SK-N-SH (cell line): ENCODE measurements around the gene TRHDE. TPM values are rescaled to one million over a fixed set of nuclear protein-coding genes. Genes with fewer than 3 reads are reported as not detected.

Experiments used
- CTCF ChIA-PET: fragments of 300-600, 350-600 bp; formaldehyde crosslinking; extraction: SDS; loops from one replicate; lab custom pipeline; 2021; lab: Yijun Ruan, JAX
- POLR2A ChIA-PET: fragments of 350-600 bp; sonication (Branson Sonifier 250); formaldehyde crosslinking; extraction: SDS; loops from one replicate; lab custom pipeline; 2020; ENCODE audit warnings: antibody characterized with exemption, inconsistent platforms; lab: Yijun Ruan, JAX
- DNase-seq: peaks from one replicate; pipeline ENCODE4 v3.0.0; 2012
- H2AFZ ChIP-seq: fragments of 200-600 bp; sonication (generic); 2 replicates; pipeline ENCODE4 v1.8.1; 2016; ENCODE audit warnings: antibody characterized with exemption, mild to moderate bottlenecking, low read depth
- H3F3A ChIP-seq: fragments of 200-600 bp; sonication (generic); replicated peaks from 2 replicates; pipeline ENCODE3; 2016; ENCODE audit warnings: antibody characterized with exemption, mild to moderate bottlenecking; ENCODE audit not compliant: insufficient read depth
- H3K27ac ChIP-seq, 2 experiments: fragments of 200-500 bp in 1 of 2; fragments of 200-600 bp in 1 of 2; sonication (Bioruptor generic) in 1 of 2; sonication (generic), shearing (Covaris generic) in 1 of 2; 2 replicates each; pipeline versions ENCODE4 v1.5.1 to v1.6.1; 2014 to 2016; ENCODE audit warnings: low read depth in 2 of 2, inconsistent platforms in 1 of 2, low read length in 1 of 2, mild to moderate bottlenecking in 1 of 2, mixed read lengths in 1 of 2
- H3K27me3 ChIP-seq: fragments of 200-600 bp; sonication (generic), shearing (Covaris generic); 2 replicates; pipeline ENCODE4 v1.6.1; 2016; ENCODE audit warnings: mixed run types; ENCODE audit not compliant: insufficient read depth
- H3K36me3 ChIP-seq, 2 experiments: fragments of 200-500 bp in 1 of 2; fragments of 200-600 bp in 1 of 2; sonication (Bioruptor generic) in 1 of 2; sonication (generic) in 1 of 2; replicated peaks in 1 of 2; 2 replicates each; pipeline versions ENCODE3 to v1.5.1; 2014 to 2016; ENCODE audit warnings: low read length in 1 of 2, mild to moderate bottlenecking in 1 of 2; ENCODE audit not compliant: insufficient read depth in 2 of 2, control insufficient read depth in 1 of 2
- H3K4me1 ChIP-seq, 2 experiments: fragments of 200-500 bp in 1 of 2; fragments of 200-600 bp in 1 of 2; sonication (Bioruptor generic) in 1 of 2; sonication (generic), shearing (Covaris generic) in 1 of 2; 2 replicates each; pipeline versions ENCODE4 v1.5.1 to v1.6.1; 2014 to 2016; ENCODE audit warnings: low read depth in 1 of 2, low read length in 1 of 2, mixed run types in 1 of 2; ENCODE audit not compliant: insufficient read depth in 2 of 2, control insufficient read depth in 1 of 2
- H3K4me2 ChIP-seq: fragments of 200-600 bp; sonication (generic), shearing (Covaris generic); 2 replicates; pipeline ENCODE4 v1.6.1; 2017; ENCODE audit warnings: mixed run types
- H3K4me3 ChIP-seq, 2 experiments: fragments of 200-500 bp in 1 of 2; fragments of 200-600 bp in 1 of 2; sonication (Bioruptor generic) in 1 of 2; sonication (generic), shearing (Covaris generic) in 1 of 2; 2 replicates each; pipeline versions ENCODE4 v1.5.1 to v1.8.1; 2014 to 2016; ENCODE audit warnings: low read depth in 2 of 2, inconsistent platforms in 1 of 2, low read length in 1 of 2, mild to moderate bottlenecking in 1 of 2, mixed read lengths in 1 of 2, moderate library complexity in 1 of 2
- H3K79me2 ChIP-seq: fragments of 200-600 bp; sonication (generic); 2 replicates; pipeline ENCODE4 v1.8.1; 2017; ENCODE audit warnings: mild to moderate bottlenecking; ENCODE audit not compliant: insufficient read depth
- H3K9ac ChIP-seq: fragments of 200-600 bp; sonication (generic); 2 replicates; pipeline ENCODE4 v1.6.1; 2017; ENCODE audit warnings: mixed run types
- H3K9me2 ChIP-seq: fragments of 200-600 bp; sonication (generic); 2 replicates; pipeline ENCODE4 v1.6.1; 2017; ENCODE audit warnings: mixed run types
- H3K9me3 ChIP-seq: fragments of 200-600 bp; sonication (generic); 2 replicates; pipeline ENCODE4 v1.6.1; 2017; ENCODE audit warnings: mixed run types, mild to moderate bottlenecking, moderate library complexity
- H4K20me1 ChIP-seq: fragments of 200-600 bp; sonication (generic); 2 replicates; pipeline ENCODE4 v1.6.1; 2017; ENCODE audit warnings: mild to moderate bottlenecking, mixed run types; ENCODE audit not compliant: insufficient read depth
- CTCF ChIP-seq: fragments of 200-600 bp; sonication (generic); IDR thresholded peaks from 2 replicates; pipeline ENCODE4 v1.6.1; 2017; ENCODE audit warnings: antibody characterized with exemption, mild to moderate bottlenecking, moderate library complexity
- ELF1 ChIP-seq: IDR thresholded peaks from 2 replicates; pipeline ENCODE4 v1.4.0; 2012
- EP300 ChIP-seq, 2 experiments: IDR thresholded peaks; 2 replicates each; pipeline versions ENCODE4 v1.4.0 to v1.6.1; 2012; ENCODE audit warnings: borderline replicate concordance in 1 of 2, low read depth in 1 of 2, low read length in 1 of 2
- EZH2phosphoT487 ChIP-seq: fragments of 200-600 bp; sonication (generic); IDR thresholded peaks from 2 replicates; pipeline ENCODE4 v1.6.1; 2017; ENCODE audit warnings: low read depth, mixed run types, mild to moderate bottlenecking, antibody characterized with exemption, moderate library complexity, borderline replicate concordance
- FOXJ3 ChIP-seq: sonication (generic); formaldehyde crosslinking; IDR thresholded peaks from 2 replicates; pipeline ENCODE4 v1.5.1; 2020; ENCODE audit warnings: mild to moderate bottlenecking, missing genetic modification reagents
- GATA2 ChIP-seq: sonication (generic); formaldehyde crosslinking; IDR thresholded peaks from 2 replicates; pipeline ENCODE4 v1.5.0; 2020; ENCODE audit warnings: mild to moderate bottlenecking, missing genetic modification reagents
- JUND ChIP-seq: IDR thresholded peaks from 2 replicates; pipeline ENCODE4 v1.4.0; 2012
- MAX ChIP-seq: IDR thresholded peaks from 2 replicates; pipeline ENCODE4 v1.4.0; 2012; ENCODE audit warnings: low read depth
- MEF2A ChIP-seq: IDR thresholded peaks from 2 replicates; pipeline ENCODE4 v1.4.0; 2012; ENCODE audit warnings: low read depth, borderline replicate concordance
- MXI1 ChIP-seq: IDR thresholded peaks from 2 replicates; pipeline ENCODE4 v1.6.1; 2012; ENCODE audit warnings: mild to moderate bottlenecking, low read depth, low read length, improper control_type of control experiment
- NFIC ChIP-seq: IDR thresholded peaks from 2 replicates; pipeline ENCODE4 v1.4.0; 2012; ENCODE audit warnings: borderline replicate concordance
- NRF1 ChIP-seq: IDR thresholded peaks from 2 replicates; pipeline ENCODE4 v1.6.1; 2012; ENCODE audit warnings: low read depth, mild to moderate bottlenecking, low read length
- PBX3 ChIP-seq: IDR thresholded peaks from 2 replicates; pipeline ENCODE4; 2012
- POLR2AphosphoS5 ChIP-seq: IDR thresholded peaks from 2 replicates; pipeline ENCODE4 v1.6.1; 2012; ENCODE audit warnings: low read depth, low read length
- RAD21 ChIP-seq: IDR thresholded peaks from 2 replicates; pipeline ENCODE4 v1.6.1; 2012; ENCODE audit warnings: mild to moderate bottlenecking, low read length
- RFX5 ChIP-seq: IDR thresholded peaks from 2 replicates; pipeline ENCODE4 v1.6.1; 2012; ENCODE audit warnings: mild to moderate bottlenecking, improper control_type of control experiment, low read length
- RXRA ChIP-seq: IDR thresholded peaks from 2 replicates; pipeline ENCODE4 v1.4.0; 2012; ENCODE audit warnings: low read depth, mild to moderate bottlenecking, borderline replicate concordance
- SIN3A ChIP-seq: IDR thresholded peaks from 2 replicates; pipeline ENCODE4 v1.6.1; 2012; ENCODE audit warnings: low read depth, mild to moderate bottlenecking, low read length, moderate library complexity, borderline replicate concordance
- TEAD4 ChIP-seq: IDR thresholded peaks from 2 replicates; pipeline ENCODE4 v1.4.0; 2012; ENCODE audit warnings: mild to moderate bottlenecking, borderline replicate concordance; ENCODE audit not compliant: insufficient read depth
- USF1 ChIP-seq: IDR thresholded peaks from 2 replicates; pipeline ENCODE4 v1.4.0; 2012; ENCODE audit warnings: low read depth, borderline replicate concordance
- YY1 ChIP-seq: IDR thresholded peaks from 2 replicates; pipeline ENCODE4 v1.4.0; 2012; ENCODE audit warnings: low read depth, mild to moderate bottlenecking
- ZBTB33 ChIP-seq: IDR thresholded peaks from 2 replicates; pipeline ENCODE4 v1.4.0; 2012; ENCODE audit warnings: low read depth, borderline replicate concordance
- WGBS: methylation state at CpG from one replicate; pipeline ENCODE4 v1.1.6; 2017; ENCODE audit warnings: low lambda C conversion rate; 5-methylcytosine and 5-hydroxymethylcytosine counted together
- polyA plus RNA-seq, 3 experiments: library from polyadenylated mRNA; depleted of rRNA; stranded (reverse); fragments of >200 nt; gene quantifications; 2 replicates each; pipeline ENCODE4 v1.2.3, GENCODE V29; 2012

The TRHDE gene
- polyA plus RNA-seq, 1 of the 3 experiments (the other 2 are of a cell fraction) = 0.46 TPM

GRCh38 chr12:72510772-72511171, 238.6 kb downstream of the TRHDE start (continued):
- no peak for TF ChIP-seq MXI1
- TF ChIP-seq POLR2AphosphoS5 = no peak
- no peak for TF ChIP-seq NRF1
- no peak for TF ChIP-seq GATA2 (CRISPR knock-in tag)
- TF ChIP-seq TEAD4 = no peak

GRCh38 chr12:72511498-72511897, 239.3 kb downstream of the TRHDE start:
- H3K27ac ChIP-seq = no peak overlapping the region
- no peaks in the 10 kb centered on the region for H3F3A ChIP-seq
- H3K79me2 ChIP-seq = no peaks in the 10 kb centered on the region
- H3K9me2 ChIP-seq = no peaks in the 10 kb centered on the region
- no peaks in the 10 kb centered on the region for H3K27me3 ChIP-seq
- H4K20me1 ChIP-seq = no peaks in the 10 kb centered on the region
- CTCF ChIA-PET = no interaction called here
- TF ChIP-seq RXRA (no peak), EZH2phosphoT487 (no peak), EP300 (IDR thresholded peaks at IDR 0.05; ENCODE audit: borderline replicate concordance in 1 of 2, low read depth in 1 of 2, low read length in 1 of 2) (no peak), ELF1 (no peak), NRF1 (no peak)
- WGBS = 47% methylated on average over 2 of the region's 2 CpGs
- no peak for DNase-seq
- POLR2A ChIA-PET = no interaction called here
- no peak overlapping the region for H3K9ac ChIP-seq
- H3K9me3 ChIP-seq = no peaks in the 10 kb centered on the region
- no peaks in the 10 kb centered on the region for H3K4me1 ChIP-seq
- no peaks in the 10 kb centered on the region for H3K36me3 ChIP-seq
- H2AFZ ChIP-seq = no peak overlapping the region
- no peak overlapping the region for H3K4me3 ChIP-seq
- H3K4me2 ChIP-seq = no peak overlapping the region

- no peaks in the 10 kb centered on the region for H3K9me2 ChIP-seq
- H3K79me2 ChIP-seq = no peaks in the 10 kb centered on the region
- DNase-seq = no peak
- H3K27ac ChIP-seq = no peak overlapping the region
- POLR2A ChIA-PET = no interaction called here
- H3K27me3 ChIP-seq = no peaks in the 10 kb centered on the region
- CTCF ChIA-PET = no interaction called here
- no peak overlapping the region for H3K9ac ChIP-seq
- H2AFZ ChIP-seq = no peak overlapping the region
- TF ChIP-seq FOXJ3 (CRISPR knock-in tag) (no peak), JUND (no peak), MEF2A (no peak), USF1 (no peak), MXI1 (no peak), SIN3A (no peak), RFX5 (no peak), CTCF (no peak), RXRA (no peak), TEAD4 (no peak), PBX3 (no peak), RAD21 (no peak), YY1 (no peak), NFIC (no peak), ZBTB33 (no peak), MAX (no peak)
- no peaks in the 10 kb centered on the region for H3K9me3 ChIP-seq
- H3K36me3 ChIP-seq = no peaks in the 10 kb centered on the region
- H4K20me1 ChIP-seq = no peaks in the 10 kb centered on the region
- WGBS = 62% methylated on average over 3 of the region's 3 CpGs
- no peak overlapping the region for H3K4me2 ChIP-seq
- no peaks in the 10 kb centered on the region for H3K4me1 ChIP-seq
- H3K4me3 ChIP-seq = no peak overlapping the region
- H3F3A ChIP-seq = no peaks in the 10 kb centered on the region
Measured at GRCh38 chr12:72511906-72512305, 239.7 kb downstream of the TRHDE start.
